CD4-positive, alpha-beta memory T cell (primary cell): ENCODE measurements around the gene DNMT3A. TPM values are rescaled to one million over a fixed set of nuclear protein-coding genes. Genes with fewer than 3 reads are reported as not detected.

ENCODE experiments used
- CTCF ChIA-PET: fragments of 350-600 bp; sonication (Branson Sonifier 250); formaldehyde crosslinking; loops from one replicate; lab custom pipeline; 2021; ENCODE audit warnings: inconsistent platforms; ENCODE audit not compliant: partially characterized antibody; lab: Charles Lee
- POLR2A ChIA-PET: fragments of 350-600 bp; sonication (Branson Sonifier 250); formaldehyde crosslinking; loops from one replicate; lab custom pipeline; 2021; ENCODE audit not compliant: partially characterized antibody; lab: Charles Lee
- DNase-seq, 5 donors: peaks; one replicate each; pipeline versions ENCODE4 v3.0.0 to v3.0.0-alpha.2; 2020 to 2022; ENCODE audit warnings: mixed read lengths in 1 of 5
- H3K27ac ChIP-seq: one replicate; pipeline ENCODE4 v1.7.0; 2013; ENCODE audit warnings: low read depth, low read length
- H3K27me3 ChIP-seq: 2 replicates; pipeline ENCODE4 v1.7.0; 2013; ENCODE audit warnings: mild to moderate bottlenecking, low read length, moderate library complexity; ENCODE audit not compliant: insufficient read depth
- H3K36me3 ChIP-seq: 2 replicates; pipeline ENCODE4 v1.7.0; 2013; ENCODE audit warnings: mild to moderate bottlenecking, low read length, moderate library complexity; ENCODE audit not compliant: insufficient read depth
- H3K4me1 ChIP-seq: 2 replicates; pipeline ENCODE4 v1.7.0; 2013; ENCODE audit warnings: mild to moderate bottlenecking, low read length, moderate library complexity; ENCODE audit not compliant: insufficient read depth
- H3K4me3 ChIP-seq, 2 donors: one replicate each; pipeline ENCODE4 v1.7.0; 2013; ENCODE audit warnings: low read length in 2 of 2, mild to moderate bottlenecking in 1 of 2
- H3K9me3 ChIP-seq, 2 donors: one replicate each; pipeline ENCODE4 v1.7.0; 2013; ENCODE audit warnings: low read length in 2 of 2, control low read depth in 1 of 2; ENCODE audit not compliant: control insufficient read depth in 1 of 2
- H3K27ac Mint-ChIP-seq, 7 donors: one replicate each; pipeline ENCODE4 v1.8.0; 2020 to 2021; ENCODE audit warnings: mixed read lengths in 7 of 7, mild to moderate bottlenecking in 6 of 7, inconsistent platforms in 3 of 7, moderate library complexity in 3 of 7
- H3K27me3 Mint-ChIP-seq, 2 donors: one replicate each; pipeline ENCODE4 v1.8.0; 2020 to 2021; ENCODE audit warnings: mixed read lengths in 2 of 2
- H3K36me3 Mint-ChIP-seq, 2 donors: one replicate each; pipeline ENCODE4 v1.8.0; 2020 to 2021; ENCODE audit warnings: mixed read lengths in 2 of 2, inconsistent platforms in 1 of 2, mild to moderate bottlenecking in 1 of 2
- H3K4me1 Mint-ChIP-seq, 4 donors: one replicate each; pipeline ENCODE4 v1.8.0; 2020 to 2021; ENCODE audit warnings: mixed read lengths in 4 of 4, mild to moderate bottlenecking in 1 of 4
- H3K4me3 Mint-ChIP-seq, 8 donors: one replicate each; pipeline ENCODE4 v1.8.0; 2020 to 2021; ENCODE audit warnings: mixed read lengths in 8 of 8, mild to moderate bottlenecking in 7 of 8, moderate library complexity in 6 of 8, inconsistent platforms in 3 of 8
- H3K9me3 Mint-ChIP-seq, 8 donors: one replicate each; pipeline ENCODE4 v1.8.0; 2020 to 2021; ENCODE audit warnings: mixed read lengths in 8 of 8, mild to moderate bottlenecking in 5 of 8, inconsistent platforms in 3 of 8, moderate library complexity in 1 of 8
- intact Hi-C: fragments of 100-400 bp; cut with micrococcal nuclease; formaldehyde crosslinking; loops from one replicate; pipeline ENCODE4 v1.15.1; 2023
- polyA plus RNA-seq, 2 donors: library from polyadenylated mRNA; unstranded; fragments of 300-500 nt; fragmentation: Illumina TruSeq; gene quantifications; one replicate each; pipeline ENCODE4 v1.2.3, GENCODE V29; 2021
- total RNA-seq, 2 experiments: library from RNA; stranded (reverse); gene quantifications; one replicate each; pipeline ENCODE4 v1.2.3, GENCODE V29; 2021

The DNMT3A gene
- total and polyA plus RNA-seq, 4 experiments from 2014 or later, result 7.5 to 71.6 (median 38.4) TPM

GRCh38 chr2:25256488-25256875, 85.2 kb downstream of the DNMT3A start:
- Histone ChIP-seq H3K4me3 (no peak overlapping the region), H3K36me3 (no peaks in the 10 kb centered on the region), H3K27ac (no peak overlapping the region), H3K27me3 (no peaks in the 10 kb centered on the region), H3K4me1 (peaks cover 8% of the 10 kb centered on the region), H3K9me3 (no peaks in the 10 kb centered on the region)
- no peak for DNase-seq
- ChIA-PET POLR2A (interaction anchor here (1.9 kb wide), 1 partner anchor 17 kb away, joined by 14 read pairs; no protein-coding TSS in a partner anchor), CTCF (no interaction called here)
- intact Hi-C loops, result no loop called here
- Mint-ChIP-seq H3K9me3 (peaks cover 0 to 2% (median 0%) of the 10 kb centered on the region in 8 donors), H3K27me3 (no peaks in the 10 kb centered on the region), H3K4me1 (peaks cover 9 to 31% (median 15%) of the 10 kb centered on the region in 4 donors), H3K36me3 (peaks cover 11 to 35% of the 10 kb centered on the region in 2 donors), H3K27ac (peak overlapping the region in 6 of 7 donors; percentile 27 to 89 (median 82)), H3K4me3 (no peak overlapping the region)

GRCh38 chr2:25255745-25256487, 85.8 kb downstream of the DNMT3A start:
- H3K27me3 ChIP-seq, result no peaks in the 10 kb centered on the region
- peak overlapping the region; percentile 25 to 83 (median 50) for H3K27ac Mint-ChIP-seq
- H3K4me1 ChIP-seq, result peaks cover 11% of the 10 kb centered on the region
- no peaks in the 10 kb centered on the region for H3K9me3 ChIP-seq
- H3K9me3 Mint-ChIP-seq, result peaks cover 0 to 2% (median 0%) of the 10 kb centered on the region in 8 donors
- H3K27ac ChIP-seq, result no peak overlapping the region
- no peak for DNase-seq
- peaks cover 11 to 35% of the 10 kb centered on the region in 2 donors for H3K36me3 Mint-ChIP-seq
- no peak overlapping the region for H3K4me3 Mint-ChIP-seq
- intact Hi-C loops, result no loop called here
- H3K4me3 ChIP-seq, result no peak overlapping the region
- CTCF ChIA-PET, result no interaction called here
- no peaks in the 10 kb centered on the region for H3K27me3 Mint-ChIP-seq
- H3K4me1 Mint-ChIP-seq, result peaks cover 9 to 36% (median 18%) of the 10 kb centered on the region in 4 donors
- H3K36me3 ChIP-seq, result no peaks in the 10 kb centered on the region
- POLR2A ChIA-PET, result interaction anchor here (1.3 to 1.9 kb wide), 3 partner anchors 18 to 21 kb away, joined by 3 to 14 read pairs (median 5); no protein-coding TSS in a partner anchor

- Histone ChIP-seq H3K9me3 (no peaks in the 10 kb centered on the region), H3K4me1 (peaks cover 19% of the 10 kb centered on the region), H3K27ac (no peak overlapping the region), H3K36me3 (no peaks in the 10 kb centered on the region), H3K27me3 (no peaks in the 10 kb centered on the region), H3K4me3 (no peak overlapping the region)
- Mint-ChIP-seq H3K27me3 (no peaks in the 10 kb centered on the region), H3K4me3 (peak overlapping the region in 4 of 8 donors; percentile 8 to 86 (median 66)), H3K9me3 (peaks cover 0 to 2% (median 0%) of the 10 kb centered on the region in 8 donors), H3K4me1 (peaks cover 11 to 42% (median 24%) of the 10 kb centered on the region in 4 donors), H3K27ac (peak overlapping the region in 6 of 7 donors; percentile 5 to 91 (median 62)), H3K36me3 (peaks cover 7 to 32% of the 10 kb centered on the region in 2 donors)
- ChIA-PET CTCF (no interaction called here), POLR2A (interaction anchor here (1.3 to 1.4 kb wide), 2 partner anchors 19 to 22 kb away, joined by 3 to 5 read pairs; no protein-coding TSS in a partner anchor)
- intact Hi-C loops, result loop anchor here (5.0 kb wide), 1 partner anchor 32 kb away; no protein-coding TSS in a partner anchor
- DNase-seq, result no peak
These were observed 86.8 kb downstream of the DNMT3A start for GRCh38 chr2:25254961-25255360.

GRCh38 chr2:25253153-25253626, 88.5 kb downstream of the DNMT3A start:
- H3K27me3 Mint-ChIP-seq, result no peaks in the 10 kb centered on the region
- peak overlapping the region; percentile 73 to 82 (median 79) for H3K4me3 Mint-ChIP-seq
- no peaks in the 10 kb centered on the region for H3K9me3 ChIP-seq
- no peaks in the 10 kb centered on the region for H3K36me3 ChIP-seq
- no peak overlapping the region for H3K4me3 ChIP-seq
- ChIA-PET CTCF (interaction anchor here (1.1 to 4.2 kb wide), 5 partner anchors 14 to 60 kb away, joined by 3 to 22 read pairs (median 7); no protein-coding TSS in a partner anchor), POLR2A (interaction anchor here (0.8 to 4.8 kb wide), 8 partner anchors 9 to 61 kb away, joined by 3 to 78 read pairs (median 14); no protein-coding TSS in a partner anchor)
- intact Hi-C loops, result loop anchor here (2.0 to 5.0 kb wide), 2 partner anchors 34 to 36 kb away; no protein-coding TSS in a partner anchor
- H3K27ac Mint-ChIP-seq, result peak overlapping the region; percentile 57 to 91 (median 80)
- H3K4me1 Mint-ChIP-seq, result peaks cover 16 to 51% (median 32%) of the 10 kb centered on the region in 4 donors
- no peaks in the 10 kb centered on the region for H3K27me3 ChIP-seq
- DNase-seq, result no peak
- H3K4me1 ChIP-seq, result peaks cover 19% of the 10 kb centered on the region
- H3K27ac ChIP-seq, result peak overlapping the region; percentile 59
- peaks cover 0 to 1% (median 0%) of the 10 kb centered on the region in 8 donors for H3K9me3 Mint-ChIP-seq
- H3K36me3 Mint-ChIP-seq, result peaks cover 7 to 33% of the 10 kb centered on the region in 2 donors

GRCh38 chr2:25252291-25253152, 89.2 kb downstream of the DNMT3A start:
- intact Hi-C loops, result loop anchor here (1.0 to 5.0 kb wide), 4 partner anchors 21 to 124 kb away; no protein-coding TSS in a partner anchor
- no peaks in the 10 kb centered on the region for H3K36me3 ChIP-seq
- H3K4me3 Mint-ChIP-seq, result peak overlapping the region; percentile 73 to 84 (median 81)
- peak overlapping the region; percentile 59 for H3K27ac ChIP-seq
- H3K9me3 ChIP-seq, result no peaks in the 10 kb centered on the region
- no peaks in the 10 kb centered on the region for H3K27me3 ChIP-seq
- DNase-seq, result peak in 4 of 5 donors; percentile 45 to 72 (median 48)
- CTCF ChIA-PET, result interaction anchor here (1.1 to 4.2 kb wide), 6 partner anchors 15 to 124 kb away, joined by 3 to 22 read pairs (median 6); no protein-coding TSS in a partner anchor
- POLR2A ChIA-PET, result interaction anchor here (0.8 to 4.8 kb wide), 14 partner anchors 8 to 110 kb away, joined by 3 to 78 read pairs (median 8); no protein-coding TSS in a partner anchor
- peak overlapping the region in 1 of 2 donors; percentile 56 for H3K4me3 ChIP-seq
- H3K36me3 Mint-ChIP-seq, result peaks cover 8 to 35% of the 10 kb centered on the region in 2 donors
- H3K9me3 Mint-ChIP-seq, result peaks cover 0 to 1% (median 0%) of the 10 kb centered on the region in 8 donors
- H3K4me1 ChIP-seq, result peaks cover 19% of the 10 kb centered on the region
- peak overlapping the region; percentile 57 to 91 (median 80) for H3K27ac Mint-ChIP-seq
- peaks cover 16 to 51% (median 32%) of the 10 kb centered on the region in 4 donors for H3K4me1 Mint-ChIP-seq
- H3K27me3 Mint-ChIP-seq, result no peaks in the 10 kb centered on the region
